HEK293 (cell line): ENCODE measurements around the gene RGS7BP.
A peak's percentile ranks its signal among the peaks of the same experiment; 100 is the strongest.
"Not testable (repeated sequence)": the region's sequence is repeated elsewhere in the genome, so short reads cannot be mapped to it uniquely, and the experiment has no call there.

Source experiments
- CTCF ChIA-PET: fragments of 350-600 bp; formaldehyde crosslinking; extraction: SDS; loops from one replicate; lab custom pipeline; 2021; ENCODE audit warnings: antibody characterized with exemption; lab: Yijun Ruan, JAX
- POLR2A ChIA-PET: fragments of 300-600 bp; formaldehyde crosslinking; extraction: SDS; loops from one replicate; lab custom pipeline; 2020; ENCODE audit warnings: antibody characterized with exemption, inconsistent platforms; lab: Yijun Ruan, JAX
- H3K27ac ChIP-seq: fragments of 200-500 bp; sonication (Bioruptor generic); 2 replicates; pipeline ENCODE4 v1.5.1; 2014; ENCODE audit warnings: low read depth, low read length, control low read depth, inconsistent platforms; ENCODE audit errors: extremely low read depth
- H3K36me3 ChIP-seq, 2 experiments: fragments of 200-500 bp in 1 of 2; sonication (Bioruptor generic) in 1 of 2; 1 replicate in 1 of 2; 2 replicates in 1 of 2; pipeline ENCODE4 v1.5.1; 2014 to 2017; ENCODE audit warnings: inconsistent platforms in 2 of 2, low read length in 2 of 2; ENCODE audit not compliant: control insufficient read depth in 2 of 2, insufficient read depth in 1 of 2
- H3K4me1 ChIP-seq: fragments of 200-500 bp; sonication (Bioruptor generic); 2 replicates; pipeline ENCODE4 v1.5.1; 2014; ENCODE audit warnings: mild to moderate bottlenecking, low read length, inconsistent platforms; ENCODE audit not compliant: control insufficient read depth, insufficient read depth
- H3K4me3 ChIP-seq: 2 replicates; pipeline ENCODE4 v1.5.1; 2011; ENCODE audit warnings: low read depth, mild to moderate bottlenecking, control low read depth, low read length, moderate library complexity
- H3K9me3 ChIP-seq: fragments of 200-500 bp; sonication (Bioruptor generic); 2 replicates; pipeline ENCODE4 v1.5.1; 2014; ENCODE audit warnings: low read depth, low read length, inconsistent platforms; ENCODE audit not compliant: control insufficient read depth, insufficient read depth
- GLIS1 ChIP-seq: fragments of 450-650 bp; formaldehyde crosslinking; IDR thresholded peaks from 2 replicates; pipeline ENCODE4 v1.5.1; 2016; ENCODE audit warnings: missing biosample characterization, missing genetic modification characterization
- PRDM2 ChIP-seq: fragments of 450-650 bp; formaldehyde crosslinking; IDR thresholded peaks from 2 replicates; pipeline ENCODE4 v1.5.1; 2016; ENCODE audit warnings: missing biosample characterization, missing genetic modification characterization, borderline replicate concordance
- SETDB1 ChIP-seq: IDR thresholded peaks from one replicate; pipeline ENCODE4 v1.6.1; 2017; ENCODE audit warnings: mild to moderate bottlenecking, low read length, moderate library complexity, mixed read lengths; ENCODE audit not compliant: insufficient read length
- ZBTB11 ChIP-seq: fragments of 450-650 bp; formaldehyde crosslinking; conservative IDR thresholded peaks from 2 replicates; pipeline ENCODE4 v1.5.1; 2016; ENCODE audit warnings: low read depth, missing biosample characterization, missing genetic modification characterization
- ZFP37 ChIP-seq: fragments of 450-650 bp; formaldehyde crosslinking; IDR thresholded peaks from 2 replicates; pipeline ENCODE4 v1.5.1; 2016; ENCODE audit warnings: missing biosample characterization, missing genetic modification characterization
- ZFP41 ChIP-seq: fragments of 450-650 bp; formaldehyde crosslinking; IDR thresholded peaks from 2 replicates; pipeline ENCODE4 v1.5.1; 2016; ENCODE audit warnings: missing biosample characterization, missing genetic modification characterization, borderline replicate concordance
- ZNF10 ChIP-seq: fragments of 450-650 bp; formaldehyde crosslinking; IDR thresholded peaks from 2 replicates; pipeline ENCODE4 v1.5.1; 2017; ENCODE audit warnings: missing biosample characterization, missing genetic modification characterization
- ZNF132 ChIP-seq: fragments of 450-650 bp; formaldehyde crosslinking; IDR thresholded peaks from 2 replicates; pipeline ENCODE4 v1.5.1; 2017; ENCODE audit warnings: missing biosample characterization, missing genetic modification characterization, borderline replicate concordance
- ZNF324 ChIP-seq: fragments of 450-650 bp; formaldehyde crosslinking; IDR thresholded peaks from 2 replicates; pipeline ENCODE4 v1.5.1; 2016; ENCODE audit warnings: missing biosample characterization, missing genetic modification characterization
- ZNF341 ChIP-seq: fragments of 450-650 bp; formaldehyde crosslinking; IDR thresholded peaks from 2 replicates; pipeline ENCODE4; 2016; ENCODE audit warnings: low read depth, missing biosample characterization, missing genetic modification characterization
- ZNF518A ChIP-seq: fragments of 450-650 bp; formaldehyde crosslinking; conservative IDR thresholded peaks from 2 replicates; pipeline ENCODE4 v1.5.1; 2016; ENCODE audit warnings: low read depth, missing biosample characterization, missing genetic modification characterization
- ZNF521 ChIP-seq: fragments of 450-650 bp; formaldehyde crosslinking; IDR thresholded peaks from 2 replicates; pipeline ENCODE4 v1.5.1; 2017; ENCODE audit warnings: missing biosample characterization, mild to moderate bottlenecking, missing genetic modification characterization
- ZNF571 ChIP-seq: fragments of 450-650 bp; formaldehyde crosslinking; IDR thresholded peaks from 2 replicates; pipeline ENCODE4 v1.5.0; 2017; ENCODE audit warnings: missing biosample characterization, missing genetic modification characterization
- ZNF785 ChIP-seq: fragments of 450-650 bp; formaldehyde crosslinking; IDR thresholded peaks from 2 replicates; pipeline ENCODE4 v1.5.1; 2016; ENCODE audit warnings: missing biosample characterization, missing genetic modification characterization

The RGS7BP gene

GRCh38 chr5:64558641-64559040 lies 52.8 kb downstream of the RGS7BP start:
- H3K4me3 ChIP-seq, POLR2A ChIA-PET, CTCF ChIA-PET, H3K36me3 ChIP-seq, H3K27ac ChIP-seq, H3K9me3 ChIP-seq, H3K4me1 ChIP-seq: not testable (repeated sequence)
- peak; percentile 71 for TF ChIP-seq SETDB1
- peak; percentile 18; the same call in 1 of the 2 replicates for TF ChIP-seq GLIS1

- ChIA-PET CTCF (no interaction called here), POLR2A (no interaction called here)
- no peaks in the 10 kb centered on the region for H3K36me3 ChIP-seq
- no peak overlapping the region for H3K4me3 ChIP-seq
- H3K9me3 ChIP-seq, result no peaks in the 10 kb centered on the region
- H3K27ac ChIP-seq, result no peak overlapping the region
- no peak for TF ChIP-seq ZNF521 (tag by site-specific recombination)
- TF ChIP-seq ZFP41 (tag by site-specific recombination), result no peak
- no peak for TF ChIP-seq ZNF324
- TF ChIP-seq ZBTB11 (tag by site-specific recombination), result no peak
- TF ChIP-seq PRDM2 (tag by site-specific recombination), result no peak
- no peak for TF ChIP-seq ZNF341 (tag by site-specific recombination)
- TF ChIP-seq ZNF571, result no peak
- no peak for TF ChIP-seq ZNF10
- no peak for TF ChIP-seq ZNF132 (tag by site-specific recombination)
- no peak for TF ChIP-seq ZNF518A
- TF ChIP-seq ZFP37 (tag by site-specific recombination), result no peak
- TF ChIP-seq ZNF785 (tag by site-specific recombination), result no peak
- H3K4me1 ChIP-seq, result peaks cover 16% of the 10 kb centered on the region
Observed at GRCh38 chr5:64566310-64566916, 60.6 kb downstream of the RGS7BP start.
